SK-N-SH (cell line): Measurements from ENCODE around the gene HLA-DPB1. TPM values are rescaled to one million over a fixed set of nuclear protein-coding genes. Genes with fewer than 3 reads are reported as not detected.
"Not testable (repeated sequence)": the region's sequence is repeated elsewhere in the genome, so short reads cannot be mapped to it uniquely, and the experiment has no call there.

Source experiments
- CTCF ChIA-PET: fragments of 300-600, 350-600 bp; formaldehyde crosslinking; extraction: SDS; loops from one replicate; lab custom pipeline; 2021; lab: Yijun Ruan, JAX
- POLR2A ChIA-PET: fragments of 350-600 bp; sonication (Branson Sonifier 250); formaldehyde crosslinking; extraction: SDS; loops from one replicate; lab custom pipeline; 2020; ENCODE audit warnings: antibody characterized with exemption, inconsistent platforms; lab: Yijun Ruan, JAX
- DNase-seq: peaks from one replicate; pipeline ENCODE4 v3.0.0; 2012
- H2AFZ ChIP-seq: fragments of 200-600 bp; sonication (generic); 2 replicates; pipeline ENCODE4 v1.8.1; 2016; ENCODE audit warnings: antibody characterized with exemption, mild to moderate bottlenecking, low read depth
- H3F3A ChIP-seq: fragments of 200-600 bp; sonication (generic); replicated peaks from 2 replicates; pipeline ENCODE3; 2016; ENCODE audit warnings: antibody characterized with exemption, mild to moderate bottlenecking; ENCODE audit not compliant: insufficient read depth
- H3K27ac ChIP-seq, 2 experiments: fragments of 200-500 bp in 1 of 2; fragments of 200-600 bp in 1 of 2; sonication (Bioruptor generic) in 1 of 2; sonication (generic), shearing (Covaris generic) in 1 of 2; 2 replicates each; pipeline versions ENCODE4 v1.5.1 to v1.6.1; 2014 to 2016; ENCODE audit warnings: low read depth in 2 of 2, inconsistent platforms in 1 of 2, low read length in 1 of 2, mild to moderate bottlenecking in 1 of 2, mixed read lengths in 1 of 2
- H3K27me3 ChIP-seq: fragments of 200-600 bp; sonication (generic), shearing (Covaris generic); 2 replicates; pipeline ENCODE4 v1.6.1; 2016; ENCODE audit warnings: mixed run types; ENCODE audit not compliant: insufficient read depth
- H3K36me3 ChIP-seq, 2 experiments: fragments of 200-500 bp in 1 of 2; fragments of 200-600 bp in 1 of 2; sonication (Bioruptor generic) in 1 of 2; sonication (generic) in 1 of 2; replicated peaks in 1 of 2; 2 replicates each; pipeline versions ENCODE3 to v1.5.1; 2014 to 2016; ENCODE audit warnings: low read length in 1 of 2, mild to moderate bottlenecking in 1 of 2; ENCODE audit not compliant: insufficient read depth in 2 of 2, control insufficient read depth in 1 of 2
- H3K4me1 ChIP-seq, 2 experiments: fragments of 200-500 bp in 1 of 2; fragments of 200-600 bp in 1 of 2; sonication (Bioruptor generic) in 1 of 2; sonication (generic), shearing (Covaris generic) in 1 of 2; 2 replicates each; pipeline versions ENCODE4 v1.5.1 to v1.6.1; 2014 to 2016; ENCODE audit warnings: low read depth in 1 of 2, low read length in 1 of 2, mixed run types in 1 of 2; ENCODE audit not compliant: insufficient read depth in 2 of 2, control insufficient read depth in 1 of 2
- H3K4me2 ChIP-seq: fragments of 200-600 bp; sonication (generic), shearing (Covaris generic); 2 replicates; pipeline ENCODE4 v1.6.1; 2017; ENCODE audit warnings: mixed run types
- H3K4me3 ChIP-seq, 2 experiments: fragments of 200-500 bp in 1 of 2; fragments of 200-600 bp in 1 of 2; sonication (Bioruptor generic) in 1 of 2; sonication (generic), shearing (Covaris generic) in 1 of 2; 2 replicates each; pipeline versions ENCODE4 v1.5.1 to v1.8.1; 2014 to 2016; ENCODE audit warnings: low read depth in 2 of 2, inconsistent platforms in 1 of 2, low read length in 1 of 2, mild to moderate bottlenecking in 1 of 2, mixed read lengths in 1 of 2, moderate library complexity in 1 of 2
- H3K79me2 ChIP-seq: fragments of 200-600 bp; sonication (generic); 2 replicates; pipeline ENCODE4 v1.8.1; 2017; ENCODE audit warnings: mild to moderate bottlenecking; ENCODE audit not compliant: insufficient read depth
- H3K9ac ChIP-seq: fragments of 200-600 bp; sonication (generic); 2 replicates; pipeline ENCODE4 v1.6.1; 2017; ENCODE audit warnings: mixed run types
- H3K9me2 ChIP-seq: fragments of 200-600 bp; sonication (generic); 2 replicates; pipeline ENCODE4 v1.6.1; 2017; ENCODE audit warnings: mixed run types
- H3K9me3 ChIP-seq: fragments of 200-600 bp; sonication (generic); 2 replicates; pipeline ENCODE4 v1.6.1; 2017; ENCODE audit warnings: mixed run types, mild to moderate bottlenecking, moderate library complexity
- H4K20me1 ChIP-seq: fragments of 200-600 bp; sonication (generic); 2 replicates; pipeline ENCODE4 v1.6.1; 2017; ENCODE audit warnings: mild to moderate bottlenecking, mixed run types; ENCODE audit not compliant: insufficient read depth
- EZH2phosphoT487 ChIP-seq: fragments of 200-600 bp; sonication (generic); IDR thresholded peaks from 2 replicates; pipeline ENCODE4 v1.6.1; 2017; ENCODE audit warnings: low read depth, mixed run types, mild to moderate bottlenecking, antibody characterized with exemption, moderate library complexity, borderline replicate concordance
- FOXJ3 ChIP-seq: sonication (generic); formaldehyde crosslinking; IDR thresholded peaks from 2 replicates; pipeline ENCODE4 v1.5.1; 2020; ENCODE audit warnings: mild to moderate bottlenecking, missing genetic modification reagents
- GABPA ChIP-seq: IDR thresholded peaks from 2 replicates; pipeline ENCODE4 v1.4.0; 2012; ENCODE audit warnings: low read depth, mild to moderate bottlenecking
- GATA2 ChIP-seq: sonication (generic); formaldehyde crosslinking; IDR thresholded peaks from 2 replicates; pipeline ENCODE4 v1.5.0; 2020; ENCODE audit warnings: mild to moderate bottlenecking, missing genetic modification reagents
- MXI1 ChIP-seq: IDR thresholded peaks from 2 replicates; pipeline ENCODE4 v1.6.1; 2012; ENCODE audit warnings: mild to moderate bottlenecking, low read depth, low read length, improper control_type of control experiment
- SMC3 ChIP-seq: IDR thresholded peaks from 2 replicates; pipeline ENCODE4 v1.6.1; 2012; ENCODE audit warnings: low read depth, low read length, improper control_type of control experiment
- TAF1 ChIP-seq: IDR thresholded peaks from 2 replicates; pipeline ENCODE4 v1.6.1; 2012; ENCODE audit warnings: low read depth, mild to moderate bottlenecking, low read length, moderate library complexity, borderline replicate concordance
- TCF12 ChIP-seq: IDR thresholded peaks from 2 replicates; pipeline ENCODE4 v1.4.0; 2012
- TEAD4 ChIP-seq: IDR thresholded peaks from 2 replicates; pipeline ENCODE4 v1.4.0; 2012; ENCODE audit warnings: mild to moderate bottlenecking, borderline replicate concordance; ENCODE audit not compliant: insufficient read depth
- WGBS: methylation state at CpG from one replicate; pipeline ENCODE4 v1.1.6; 2017; ENCODE audit warnings: low lambda C conversion rate; 5-methylcytosine and 5-hydroxymethylcytosine counted together
- polyA plus RNA-seq, 3 experiments: library from polyadenylated mRNA; depleted of rRNA; stranded (reverse); fragments of >200 nt; gene quantifications; 2 replicates each; pipeline ENCODE4 v1.2.3, GENCODE V29; 2012
- TF ChIP-seq, protein P1 (sequence below): fragments of 200-600 bp; sonication (generic); IDR thresholded peaks from 2 replicates; pipeline ENCODE4 v1.6.1; 2017; ENCODE audit warnings: antibody characterized with exemption, mild to moderate bottlenecking, moderate library complexity
- TF ChIP-seq, protein P2 (sequence below): fragments of 150-350 bp; IDR thresholded peaks from 2 replicates; pipeline ENCODE4 v1.6.1; 2016; ENCODE audit warnings: mild to moderate bottlenecking, low read depth, low read length
- TF ChIP-seq, protein P3 (sequence below): IDR thresholded peaks from 2 replicates; pipeline ENCODE4 v1.4.0; 2012; ENCODE audit warnings: low read depth, borderline replicate concordance

Gene HLA-DPB1
- polyA plus RNA-seq, 1 of the 3 experiments (the other 2 are of a cell fraction): 2.0 TPM

DNA sequence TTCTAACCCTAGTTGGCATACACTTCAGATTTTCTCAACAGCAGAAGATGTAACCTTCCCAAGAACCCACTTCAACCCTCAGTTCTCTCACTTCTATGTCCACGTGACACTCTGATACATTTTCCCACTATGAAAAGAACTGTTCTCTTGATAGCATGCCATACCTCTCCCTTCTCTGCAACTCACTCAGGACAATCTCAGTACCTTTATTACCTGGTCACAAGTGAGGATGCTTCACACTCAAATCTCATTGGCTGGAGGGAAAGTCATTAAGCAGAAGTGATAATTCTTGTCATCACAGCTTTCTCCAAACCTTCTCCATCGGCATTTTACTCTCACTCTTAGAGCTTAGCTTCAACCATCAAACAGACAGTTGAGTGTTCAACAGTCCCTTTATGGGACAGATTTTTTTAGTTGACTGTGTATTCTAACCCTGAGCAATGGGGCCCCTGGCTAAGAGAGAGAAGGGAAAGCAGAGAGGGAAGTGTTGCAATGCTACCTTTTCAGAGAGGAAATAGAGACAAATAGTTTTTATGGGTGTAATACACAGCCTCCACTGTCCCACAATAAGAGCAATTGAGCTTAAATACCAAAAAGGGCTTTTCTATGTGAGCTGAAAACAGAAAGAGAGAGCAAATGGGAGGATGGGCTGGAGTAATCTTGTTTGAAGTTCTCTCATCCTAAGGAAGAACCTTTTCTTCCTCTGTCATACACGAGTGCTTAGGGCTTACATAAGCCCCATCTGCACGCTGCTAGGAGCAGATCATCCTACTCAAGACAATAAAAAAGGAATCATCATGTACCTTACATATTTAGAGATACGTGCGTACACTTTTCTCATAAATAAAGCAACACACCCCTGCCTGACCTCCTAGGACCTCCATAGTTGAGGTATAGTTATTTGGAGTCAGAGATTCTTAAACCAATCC is 18.3 kb upstream of the HLA-DPB1 start:
- no peaks in the 10 kb centered on the region; the same call in 1 of the 2 replicates for H3K27me3 ChIP-seq
- no peaks in the 10 kb centered on the region for H4K20me1 ChIP-seq
- H3F3A ChIP-seq: peaks cover 5% of the 10 kb centered on the region
- H3K36me3 ChIP-seq: no peaks in the 10 kb centered on the region
- H3K27ac ChIP-seq: no peak overlapping the region
- DNase-seq: no peak
- no peak overlapping the region for H3K4me3 ChIP-seq
- H3K9me2 ChIP-seq: no peaks in the 10 kb centered on the region
- ChIA-PET CTCF (interaction anchor here (1.1 to 1.2 kb wide), 2 partner anchors 43 to 57 kb away, joined by 3 to 4 read pairs; no protein-coding TSS in a partner anchor), POLR2A (no interaction called here)
- TF ChIP-seq TAF1 (no peak), MXI1 (no peak), GATA2 (CRISPR knock-in tag) (no peak), TCF12 (no peak)
- WGBS: 9% methylated on average over 6 of the region's 6 CpGs
- H2AFZ ChIP-seq: no peak overlapping the region
- no peak overlapping the region for H3K9ac ChIP-seq
- H3K79me2 ChIP-seq: no peaks in the 10 kb centered on the region
- H3K4me1 ChIP-seq: no peaks in the 10 kb centered on the region
- H3K4me2 ChIP-seq: no peak overlapping the region
- H3K9me3 ChIP-seq: no peaks in the 10 kb centered on the region

DNA sequence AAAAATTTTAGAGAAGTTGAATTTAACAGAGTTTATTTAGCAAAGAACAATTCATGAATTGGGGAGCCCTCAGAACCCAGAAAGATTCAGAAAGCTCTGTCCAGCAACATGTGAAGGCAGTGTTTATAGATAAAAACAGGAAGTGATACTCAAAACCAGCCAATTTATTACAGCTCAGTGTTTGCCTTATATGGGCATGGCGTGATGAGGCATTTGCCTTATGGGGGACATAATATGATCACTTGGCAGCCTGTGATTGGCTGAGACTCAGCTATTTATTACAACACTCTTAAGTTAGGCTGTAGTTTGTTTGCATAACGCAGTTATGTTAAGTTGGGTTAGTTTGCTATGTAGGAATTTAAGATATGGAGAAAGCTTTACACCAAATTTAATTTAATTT is 13.8 kb upstream of the HLA-DPB1 start:
- ChIA-PET CTCF (interaction anchor here (0.6 to 0.7 kb wide), 2 partner anchors 11 to 315 kb away, joined by 3 read pairs; no protein-coding TSS in a partner anchor), POLR2A (no interaction called here)
- Histone ChIP-seq H3K27ac (no peak overlapping the region), H4K20me1 (no peaks in the 10 kb centered on the region), H3K9me2 (no peaks in the 10 kb centered on the region), H3K9me3 (no peaks in the 10 kb centered on the region), H3K36me3 (no peaks in the 10 kb centered on the region), H3K79me2 (no peaks in the 10 kb centered on the region), H3K9ac (no peak overlapping the region), H3K27me3 (peaks cover 4% of the 10 kb centered on the region; the same call in 1 of the 2 replicates), H3K4me2 (no peak overlapping the region), H3K4me1 (no peaks in the 10 kb centered on the region), H3K4me3 (no peak overlapping the region), H3F3A (peaks cover 5% of the 10 kb centered on the region), H2AFZ (no peak overlapping the region)
- 6% methylated on average over 2 of the region's 2 CpGs for WGBS
- TF ChIP-seq SMC3: no peak
- no peak for TF ChIP-seq TEAD4
- TF ChIP-seq, protein P1, sequence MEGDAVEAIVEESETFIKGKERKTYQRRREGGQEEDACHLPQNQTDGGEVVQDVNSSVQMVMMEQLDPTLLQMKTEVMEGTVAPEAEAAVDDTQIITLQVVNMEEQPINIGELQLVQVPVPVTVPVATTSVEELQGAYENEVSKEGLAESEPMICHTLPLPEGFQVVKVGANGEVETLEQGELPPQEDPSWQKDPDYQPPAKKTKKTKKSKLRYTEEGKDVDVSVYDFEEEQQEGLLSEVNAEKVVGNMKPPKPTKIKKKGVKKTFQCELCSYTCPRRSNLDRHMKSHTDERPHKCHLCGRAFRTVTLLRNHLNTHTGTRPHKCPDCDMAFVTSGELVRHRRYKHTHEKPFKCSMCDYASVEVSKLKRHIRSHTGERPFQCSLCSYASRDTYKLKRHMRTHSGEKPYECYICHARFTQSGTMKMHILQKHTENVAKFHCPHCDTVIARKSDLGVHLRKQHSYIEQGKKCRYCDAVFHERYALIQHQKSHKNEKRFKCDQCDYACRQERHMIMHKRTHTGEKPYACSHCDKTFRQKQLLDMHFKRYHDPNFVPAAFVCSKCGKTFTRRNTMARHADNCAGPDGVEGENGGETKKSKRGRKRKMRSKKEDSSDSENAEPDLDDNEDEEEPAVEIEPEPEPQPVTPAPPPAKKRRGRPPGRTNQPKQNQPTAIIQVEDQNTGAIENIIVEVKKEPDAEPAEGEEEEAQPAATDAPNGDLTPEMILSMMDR: no peak
- TF ChIP-seq GATA2 (CRISPR knock-in tag): no peak
- no peak for TF ChIP-seq GABPA
- TF ChIP-seq, protein P2, sequence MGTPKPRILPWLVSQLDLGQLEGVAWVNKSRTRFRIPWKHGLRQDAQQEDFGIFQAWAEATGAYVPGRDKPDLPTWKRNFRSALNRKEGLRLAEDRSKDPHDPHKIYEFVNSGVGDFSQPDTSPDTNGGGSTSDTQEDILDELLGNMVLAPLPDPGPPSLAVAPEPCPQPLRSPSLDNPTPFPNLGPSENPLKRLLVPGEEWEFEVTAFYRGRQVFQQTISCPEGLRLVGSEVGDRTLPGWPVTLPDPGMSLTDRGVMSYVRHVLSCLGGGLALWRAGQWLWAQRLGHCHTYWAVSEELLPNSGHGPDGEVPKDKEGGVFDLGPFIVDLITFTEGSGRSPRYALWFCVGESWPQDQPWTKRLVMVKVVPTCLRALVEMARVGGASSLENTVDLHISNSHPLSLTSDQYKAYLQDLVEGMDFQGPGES: no peak
- no peak for TF ChIP-seq FOXJ3
- TF ChIP-seq, protein P3, sequence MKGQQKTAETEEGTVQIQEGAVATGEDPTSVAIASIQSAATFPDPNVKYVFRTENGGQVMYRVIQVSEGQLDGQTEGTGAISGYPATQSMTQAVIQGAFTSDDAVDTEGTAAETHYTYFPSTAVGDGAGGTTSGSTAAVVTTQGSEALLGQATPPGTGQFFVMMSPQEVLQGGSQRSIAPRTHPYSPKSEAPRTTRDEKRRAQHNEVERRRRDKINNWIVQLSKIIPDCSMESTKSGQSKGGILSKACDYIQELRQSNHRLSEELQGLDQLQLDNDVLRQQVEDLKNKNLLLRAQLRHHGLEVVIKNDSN: no peak
- no peak for TF ChIP-seq EZH2phosphoT487
- DNase-seq: no peak

GRCh38 chr6:33063435-33063834 is 12.4 kb upstream of the HLA-DPB1 start:
- H3K4me1 ChIP-seq, H3K4me3 ChIP-seq, H3K36me3 ChIP-seq, DNase-seq, H4K20me1 ChIP-seq, H3K9ac ChIP-seq, H2AFZ ChIP-seq, H3F3A ChIP-seq, H3K9me3 ChIP-seq, H3K27me3 ChIP-seq, H3K79me2 ChIP-seq, H3K9me2 ChIP-seq, CTCF ChIA-PET, H3K4me2 ChIP-seq, H3K27ac ChIP-seq, POLR2A ChIA-PET: not testable (repeated sequence)
- WGBS: 3% methylated on average over 5 of the region's 5 CpGs
